GM18499 (cell line): ENCODE data around the gene MOK.
"Not testable (repeated sequence)": the region's sequence is repeated elsewhere in the genome, so short reads cannot be mapped to it uniquely, and the experiment has no call there.

Experiments used
- ATAC-seq: cut with Tn5 transposase; IDR thresholded peaks from one replicate; pipeline ENCODE4 v1.9.1; 2021; ENCODE audit warnings: moderate number of reproducible peaks; ENCODE audit not compliant: insufficient read depth, unreplicated experiment

The MOK gene

GRCh38 chr14:102250636-102251035, 54.3 kb downstream of the MOK start:
- ATAC-seq: no peak

- ATAC-seq: no peak
Observed at GRCh38 chr14:102249981-102250380, 55.0 kb downstream of the MOK start.

- no peak for ATAC-seq
Observed at GRCh38 chr14:102249041-102249440, 55.9 kb downstream of the MOK start.

GRCh38 chr14:102248121-102248520, 56.8 kb downstream of the MOK start:
- ATAC-seq: no peak

DNA sequence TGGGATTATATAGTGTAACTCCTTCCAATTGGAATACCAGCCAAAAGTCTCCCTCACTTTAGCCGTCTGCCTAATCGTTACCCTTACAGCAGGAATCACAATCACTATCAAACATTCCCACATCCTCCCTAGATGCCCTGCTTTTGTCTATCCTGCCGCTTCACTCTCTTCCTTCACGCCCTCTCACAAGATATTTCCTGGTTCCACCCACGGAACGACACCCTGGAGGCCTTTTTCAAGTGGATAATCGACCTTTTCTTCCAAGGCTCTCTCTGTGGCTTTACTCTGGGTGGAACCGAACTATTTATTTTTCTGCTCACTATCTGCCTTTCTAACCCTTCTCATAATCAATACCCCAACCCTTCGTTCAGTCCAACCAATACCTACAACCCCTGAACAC, 58.9 kb downstream of the MOK start:
- no peak for ATAC-seq

DNA sequence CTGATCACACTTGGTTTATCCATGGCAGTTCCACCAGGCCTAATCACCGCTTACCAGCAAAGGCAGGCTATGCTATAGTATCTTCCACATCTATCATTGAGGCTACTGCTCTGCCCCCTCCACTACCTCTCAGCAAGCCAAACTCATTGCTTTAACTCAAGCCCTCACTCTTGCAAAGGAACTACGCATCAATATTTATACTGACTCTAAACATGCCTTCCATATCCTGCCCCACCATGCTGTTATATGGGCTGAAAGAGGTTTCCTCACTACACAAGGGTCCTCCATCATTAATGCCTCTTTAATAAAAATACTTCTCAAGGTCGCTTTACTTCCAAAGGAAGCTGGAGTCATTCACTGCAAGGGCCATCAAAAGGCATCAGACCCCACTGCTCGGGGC, 61.2 kb downstream of the MOK start:
- ATAC-seq: not testable (repeated sequence)

GRCh38 chr14:102241147-102241546, 63.8 kb downstream of the MOK start:
- ATAC-seq: no peak

DNA sequence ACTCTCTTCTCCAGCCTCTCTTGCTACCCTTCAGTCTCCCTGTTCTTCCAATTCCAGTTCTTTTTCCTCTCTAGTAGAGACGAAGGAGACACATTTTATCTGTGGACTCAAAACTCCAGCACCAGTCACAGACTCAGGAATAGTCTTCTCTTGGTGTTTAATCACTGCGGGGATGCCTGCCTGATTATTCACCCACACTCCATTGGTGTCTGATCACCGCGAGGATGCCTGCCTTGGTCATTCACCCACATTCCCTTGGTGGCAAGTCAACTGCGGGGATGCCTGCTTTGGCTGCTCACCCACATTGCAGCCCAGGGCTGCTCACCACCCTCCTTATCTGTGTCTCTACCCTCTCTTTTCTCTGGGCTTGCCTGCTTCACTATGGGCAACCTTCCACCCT, 64.5 kb downstream of the MOK start:
- ATAC-seq: not testable (repeated sequence)

DNA sequence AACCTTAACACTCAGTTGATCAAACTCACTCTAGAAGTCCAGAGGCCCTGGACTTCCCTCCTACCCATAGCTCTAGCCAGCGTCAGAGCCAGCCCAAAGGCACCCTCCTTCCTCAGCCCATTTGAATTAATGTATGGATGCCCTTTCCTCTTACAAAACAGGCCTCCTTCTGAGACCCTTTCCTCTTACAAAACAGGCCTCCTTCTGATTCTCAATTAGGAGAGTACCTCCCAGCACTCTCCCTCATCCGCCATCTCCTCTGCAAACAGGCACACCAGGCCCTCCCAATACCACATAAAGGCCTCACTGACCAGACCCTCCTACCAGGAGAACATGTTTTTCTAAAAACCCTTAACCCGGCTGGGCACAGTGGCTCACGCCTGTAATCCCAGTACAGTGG, 65.7 kb downstream of the MOK start:
- ATAC-seq: no peak

DNA sequence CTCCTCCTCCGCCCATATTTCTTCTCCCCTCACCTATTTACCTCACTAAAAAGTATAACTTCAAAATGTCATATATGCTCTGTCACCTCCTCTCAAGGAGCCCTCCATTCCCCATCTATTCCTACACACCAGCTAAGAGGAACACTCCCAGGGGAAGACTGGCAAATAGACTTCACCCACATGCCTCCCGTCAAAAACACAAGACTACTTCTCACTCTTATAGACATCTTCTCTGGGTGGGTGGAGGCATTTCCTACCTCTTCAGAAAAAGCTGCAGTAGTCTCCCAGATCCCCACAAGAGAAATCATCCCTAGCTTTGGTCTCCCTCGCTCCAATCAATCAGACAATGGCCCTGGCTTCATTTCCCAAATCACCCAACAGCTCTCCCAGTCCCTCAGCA, 66.2 kb downstream of the MOK start:
- no peak for ATAC-seq

GRCh38 chr14:102238131-102238530, 66.8 kb downstream of the MOK start:
- no peak for ATAC-seq

GRCh38 chr14:102236026-102236425, 68.9 kb downstream of the MOK start:
- no peak for ATAC-seq

- ATAC-seq: no peak
Observed at GRCh38 chr14:102235275-102235897, 69.6 kb downstream of the MOK start.

DNA sequence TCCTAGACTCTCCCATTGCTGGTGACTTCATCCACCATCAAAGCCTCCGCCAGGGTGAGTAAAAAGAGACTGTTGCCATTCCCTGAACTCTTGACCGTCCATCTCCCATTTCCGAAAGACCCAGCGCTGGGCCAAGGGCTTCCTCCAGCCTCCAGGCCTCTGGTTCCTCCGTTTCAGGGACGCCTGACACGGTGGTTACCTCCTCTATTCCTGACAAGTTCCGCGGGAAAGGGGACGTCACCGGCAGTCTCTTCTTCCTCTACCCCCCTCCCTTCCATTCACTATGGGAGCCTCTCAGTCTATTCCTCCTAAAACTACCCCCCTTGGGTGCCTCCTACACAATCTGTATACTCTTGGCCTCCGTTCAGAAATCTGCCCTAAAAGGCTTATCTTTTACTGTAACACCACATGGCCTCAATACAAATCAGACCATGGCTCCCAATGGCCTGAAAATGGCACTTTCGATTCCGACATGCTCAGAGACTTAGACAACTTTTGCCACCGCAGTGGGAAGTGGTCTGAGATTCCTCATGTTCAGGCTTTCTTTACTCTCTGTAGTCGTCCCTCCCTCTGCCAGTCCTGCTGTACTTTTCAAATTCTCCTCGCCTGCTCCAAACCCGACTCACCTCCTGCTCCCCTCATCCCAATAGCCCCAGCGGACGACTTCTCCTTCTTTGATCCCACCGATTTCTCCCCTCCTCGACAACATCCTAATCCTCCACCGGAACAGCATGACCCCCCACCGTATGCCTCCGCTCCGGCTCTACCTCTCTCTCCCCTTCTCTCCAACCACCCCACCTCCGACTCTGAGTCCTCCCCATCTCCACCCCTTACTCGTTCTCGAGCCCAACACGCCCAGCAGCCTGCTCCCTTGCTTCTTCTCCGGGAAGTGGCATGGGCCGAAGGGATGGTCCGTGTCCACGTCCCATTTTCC, 70.4 kb downstream of the MOK start:
- ATAC-seq: no peak

GRCh38 chr14:102233081-102233480, 71.9 kb downstream of the MOK start:
- ATAC-seq: no peak

GRCh38 chr14:102232348-102232625, 72.7 kb downstream of the MOK start:
- ATAC-seq: no peak

GRCh38 chr14:102231476-102232347, 73.3 kb downstream of the MOK start:
- ATAC-seq: no peak

GRCh38 chr14:102230481-102231210, 74.3 kb downstream of the MOK start:
- no peak for ATAC-seq

DNA sequence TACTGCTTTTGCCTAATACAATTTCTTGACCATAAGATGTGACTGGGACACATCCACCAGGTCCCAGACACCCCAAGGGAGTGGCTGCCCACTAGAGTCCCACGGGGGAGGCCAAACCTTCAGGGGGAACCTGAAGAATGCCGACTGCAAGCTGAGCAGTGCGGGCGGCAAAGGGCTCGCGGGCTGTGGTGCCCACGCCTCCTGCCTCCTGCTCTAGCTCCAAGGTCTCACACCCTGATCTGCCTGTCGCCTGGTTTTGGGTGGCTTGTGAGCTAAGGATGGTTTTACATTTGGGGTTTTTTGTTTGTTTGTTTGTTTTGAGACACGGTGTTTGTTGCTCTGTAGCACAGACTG, 75.2 kb downstream of the MOK start:
- ATAC-seq: no peak

- no peak for ATAC-seq
Observed at GRCh38 chr14:102229071-102229738, 75.8 kb downstream of the MOK start.
